ENCODE data around the gene VPS37C.

- TF ChIP-seq CTCF (IDR thresholded peaks at IDR 0.05) (no peak), POLR2A (IDR thresholded peaks at IDR 0.05) (no peak)
These were observed 16.6 kb downstream of the VPS37C start for GRCh38 chr11:61144511-61145179.

Measured in tibial nerve (tissue), 3 donors.